Stomach (tissue), 4 donors: ENCODE data around the gene NCDN.

Source experiments
- CTCF ChIP-seq, 7 experiments: fragments of 450-650 bp in 4 of 7; fragments of 200-600 bp in 3 of 7; sonication (generic) in 3 of 7; IDR thresholded peaks; one replicate each; pipeline ENCODE4 v1.5.1; 2016 to 2019; ENCODE audit warnings: antibody characterized with exemption in 7 of 7, control low read depth in 2 of 7, mild to moderate bottlenecking in 1 of 7
- POLR2A ChIP-seq, 4 donors: fragments of 450-650 bp; IDR thresholded peaks; one replicate each; pipeline ENCODE4 v1.6.1; 2016; ENCODE audit warnings: antibody characterized with exemption in 4 of 4, control low read depth in 2 of 4, mild to moderate bottlenecking in 1 of 4, moderate library complexity in 1 of 4
- POLR2AphosphoS5 ChIP-seq, 3 donors: sonication (generic); formaldehyde crosslinking; IDR thresholded peaks; one replicate each; pipeline ENCODE4 v1.6.1; 2016; ENCODE audit warnings: antibody characterized with exemption in 3 of 3

- TF ChIP-seq POLR2AphosphoS5 (IDR thresholded peaks at IDR 0.05) (no peak), CTCF (IDR thresholded peaks at IDR 0.05) (no peak), POLR2A (IDR thresholded peaks at IDR 0.05) (no peak)
Measured at GRCh38 chr1:35537806-35538205, 19.8 kb upstream of the NCDN start.
